DOHH2 (cell line): ENCODE measurements around the gene ONECUT3.

Source experiments
- H3F3A ChIP-seq: fragments of 200-600 bp; sonication (generic), shearing (Covaris generic); 2 replicates; pipeline ENCODE4 v1.6.0; 2016; ENCODE audit warnings: antibody characterized with exemption, mild to moderate bottlenecking; ENCODE audit not compliant: control insufficient read depth, insufficient read depth
- H3K27ac ChIP-seq: fragments of 200-600 bp; sonication (generic); 2 replicates; pipeline ENCODE4 v1.5.1; 2014; ENCODE audit warnings: low read depth, mild to moderate bottlenecking, low read length, moderate library complexity
- H3K27me3 ChIP-seq: fragments of 200-600 bp; sonication (generic); 2 replicates; pipeline ENCODE4 v1.6.1; 2014; ENCODE audit warnings: mild to moderate bottlenecking, low read length, mixed read lengths; ENCODE audit not compliant: control insufficient read depth
- H3K36me3 ChIP-seq: fragments of 200-600 bp; sonication (generic); 2 replicates; pipeline ENCODE4 v1.6.1; 2014; ENCODE audit warnings: mild to moderate bottlenecking, low read length, moderate library complexity, mixed read lengths; ENCODE audit not compliant: control insufficient read depth
- H3K4me1 ChIP-seq: fragments of 200-600 bp; sonication (generic); 2 replicates; pipeline ENCODE4 v1.6.1; 2014; ENCODE audit warnings: mild to moderate bottlenecking, low read length, mixed read lengths; ENCODE audit not compliant: control insufficient read depth
- H3K4me2 ChIP-seq: fragments of 200-600 bp; sonication (generic); 2 replicates; pipeline ENCODE4 v1.6.0; 2014; ENCODE audit warnings: mild to moderate bottlenecking, low read length, moderate library complexity
- H3K4me3 ChIP-seq: fragments of 200-600 bp; sonication (generic); 2 replicates; pipeline ENCODE4 v1.5.1; 2014; ENCODE audit warnings: mild to moderate bottlenecking, low read length, mixed read lengths
- H3K79me2 ChIP-seq: fragments of 200-600 bp; sonication (generic); 2 replicates; pipeline ENCODE4 v1.6.1; 2014; ENCODE audit warnings: mild to moderate bottlenecking, low read length, mixed read lengths; ENCODE audit not compliant: control insufficient read depth
- H3K9me2 ChIP-seq: fragments of 200-600 bp; sonication (generic); replicated peaks from 2 replicates; pipeline ENCODE4 v1.6.1; 2014; ENCODE audit warnings: mild to moderate bottlenecking, low read length, mixed read lengths; ENCODE audit not compliant: control insufficient read depth
- H3K9me3 ChIP-seq: fragments of 200-600 bp; sonication (generic); 2 replicates; pipeline ENCODE4 v1.6.1; 2014; ENCODE audit warnings: antibody characterized with exemption, low read length, mixed read lengths; ENCODE audit not compliant: control insufficient read depth, insufficient read depth
- H4K20me1 ChIP-seq: fragments of 200-600 bp; sonication (generic); 2 replicates; pipeline ENCODE4 v1.6.0; 2014; ENCODE audit warnings: low read depth, mild to moderate bottlenecking, antibody characterized with exemption, low read length, moderate library complexity; ENCODE audit not compliant: control insufficient read depth, insufficient read depth
- EZH2phosphoT487 ChIP-seq: fragments of 200-600 bp; sonication (generic); IDR thresholded peaks from 2 replicates; pipeline ENCODE4 v1.6.1; 2017; ENCODE audit warnings: borderline replicate concordance, mild to moderate bottlenecking, antibody characterized with exemption, low read length, moderate library complexity, mixed read lengths
- TF ChIP-seq, protein P1 (sequence below): fragments of 200-600 bp; sonication (generic); IDR thresholded peaks from one replicate; pipeline ENCODE4 v1.5.1; 2014; ENCODE audit warnings: antibody characterized with exemption, mild to moderate bottlenecking, low read depth, low read length; ENCODE audit not compliant: poor library complexity, severe bottlenecking

The ONECUT3 gene

GRCh38 chr19:1828279-1829238 is 75.3 kb downstream of the ONECUT3 start:
- TF ChIP-seq, protein P1, sequence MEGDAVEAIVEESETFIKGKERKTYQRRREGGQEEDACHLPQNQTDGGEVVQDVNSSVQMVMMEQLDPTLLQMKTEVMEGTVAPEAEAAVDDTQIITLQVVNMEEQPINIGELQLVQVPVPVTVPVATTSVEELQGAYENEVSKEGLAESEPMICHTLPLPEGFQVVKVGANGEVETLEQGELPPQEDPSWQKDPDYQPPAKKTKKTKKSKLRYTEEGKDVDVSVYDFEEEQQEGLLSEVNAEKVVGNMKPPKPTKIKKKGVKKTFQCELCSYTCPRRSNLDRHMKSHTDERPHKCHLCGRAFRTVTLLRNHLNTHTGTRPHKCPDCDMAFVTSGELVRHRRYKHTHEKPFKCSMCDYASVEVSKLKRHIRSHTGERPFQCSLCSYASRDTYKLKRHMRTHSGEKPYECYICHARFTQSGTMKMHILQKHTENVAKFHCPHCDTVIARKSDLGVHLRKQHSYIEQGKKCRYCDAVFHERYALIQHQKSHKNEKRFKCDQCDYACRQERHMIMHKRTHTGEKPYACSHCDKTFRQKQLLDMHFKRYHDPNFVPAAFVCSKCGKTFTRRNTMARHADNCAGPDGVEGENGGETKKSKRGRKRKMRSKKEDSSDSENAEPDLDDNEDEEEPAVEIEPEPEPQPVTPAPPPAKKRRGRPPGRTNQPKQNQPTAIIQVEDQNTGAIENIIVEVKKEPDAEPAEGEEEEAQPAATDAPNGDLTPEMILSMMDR, result no peak
- no peak for TF ChIP-seq EZH2phosphoT487
- H3K4me1 ChIP-seq, result no peaks in the 10 kb centered on the region
- no peak overlapping the region for H3K4me3 ChIP-seq
- no peaks in the 10 kb centered on the region for H3K9me2 ChIP-seq
- no peaks in the 10 kb centered on the region for H3K27me3 ChIP-seq
- peaks cover 44% of the 10 kb centered on the region for H3K36me3 ChIP-seq
- H4K20me1 ChIP-seq, result no peaks in the 10 kb centered on the region
- no peaks in the 10 kb centered on the region; the same call in 1 of the 2 replicates for H3F3A ChIP-seq
- H3K4me2 ChIP-seq, result no peak overlapping the region
- H3K9me3 ChIP-seq, result no peaks in the 10 kb centered on the region
- peaks cover 53% of the 10 kb centered on the region for H3K79me2 ChIP-seq
- H3K27ac ChIP-seq, result no peak overlapping the region

- Histone ChIP-seq H3K9me2 (no peaks in the 10 kb centered on the region), H3K36me3 (peaks cover 37% of the 10 kb centered on the region), H3F3A (no peaks in the 10 kb centered on the region; the same call in 1 of the 2 replicates), H3K4me1 (no peaks in the 10 kb centered on the region), H4K20me1 (peaks cover 3% of the 10 kb centered on the region), H3K27me3 (no peaks in the 10 kb centered on the region), H3K27ac (no peak overlapping the region), H3K4me3 (no peak overlapping the region), H3K9me3 (no peaks in the 10 kb centered on the region), H3K4me2 (no peak overlapping the region), H3K79me2 (peaks cover 64% of the 10 kb centered on the region)
- TF ChIP-seq, protein P1, result no peak
- TF ChIP-seq EZH2phosphoT487, result no peak
These were observed 76.7 kb downstream of the ONECUT3 start for GRCh38 chr19:1829958-1830357.

DNA sequence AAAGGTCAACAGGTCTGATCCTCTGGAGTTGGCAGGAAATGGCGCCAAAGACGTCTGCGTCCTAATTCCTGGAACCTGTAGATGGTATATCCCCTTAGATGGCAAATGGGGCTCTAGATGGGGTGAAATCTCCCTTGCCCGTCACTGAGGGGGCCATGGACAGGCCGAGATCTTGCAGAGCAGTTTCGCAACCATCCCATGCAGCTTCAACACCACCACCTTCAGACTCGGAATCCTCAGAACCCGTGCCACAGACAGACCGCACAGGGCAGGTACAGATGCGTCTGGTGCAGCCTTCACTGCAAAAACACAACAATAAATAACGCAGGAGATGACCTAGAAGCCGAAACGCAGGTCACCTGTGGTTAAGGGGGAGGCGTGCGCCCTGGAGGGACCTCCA is 77.3 kb downstream of the ONECUT3 start:
- Histone ChIP-seq H3K36me3 (peaks cover 38% of the 10 kb centered on the region), H3K4me2 (no peak overlapping the region), H4K20me1 (peaks cover 5% of the 10 kb centered on the region)

More for the DNA sequence above, 77.3 kb downstream of the ONECUT3 start:
- Histone ChIP-seq H3K79me2 (peaks cover 70% of the 10 kb centered on the region), H3K4me1 (no peaks in the 10 kb centered on the region), H3K9me2 (no peaks in the 10 kb centered on the region), H3K9me3 (no peaks in the 10 kb centered on the region), H3K27ac (no peak overlapping the region), H3F3A (no peaks in the 10 kb centered on the region; the same call in 1 of the 2 replicates), H3K27me3 (no peaks in the 10 kb centered on the region), H3K4me3 (no peak overlapping the region)
- TF ChIP-seq, protein P1, result no peak
- TF ChIP-seq EZH2phosphoT487, result no peak
